Stimulated activated CD8-positive, alpha-beta memory T cell treated with anti-CD3 and anti-CD28 coated beads, Interleukin-12 subunit alpha, Interleukin-12 subunit beta, amount 100 ng/mL, for 24 hours (primary cell): ENCODE results near the gene GNAO1.
"Not testable (repeated sequence)": the region's sequence is repeated elsewhere in the genome, so short reads cannot be mapped to it uniquely, and the experiment has no call there.

Experiments
- DNase-seq: peaks from one replicate; pipeline ENCODE4 v3.0.0-alpha.2; 2020; ENCODE audit errors: extremely low read depth

Gene GNAO1

GRCh38 chr16:56389554-56389953 lies 198.3 kb downstream of the GNAO1 start:
- DNase-seq, result no peak

- not testable (repeated sequence) for DNase-seq
Observed at GRCh38 chr16:56396724-56397123, 205.4 kb downstream of the GNAO1 start.

- DNase-seq, result no peak
Observed at GRCh38 chr16:56399047-56399446, 207.8 kb downstream of the GNAO1 start.

GRCh38 chr16:56399486-56399885 lies 208.2 kb downstream of the GNAO1 start:
- no peak for DNase-seq

- DNase-seq, result no peak
Observed at GRCh38 chr16:56400458-56400857, 209.2 kb downstream of the GNAO1 start.

- no peak for DNase-seq
Observed at GRCh38 chr16:56401482-56401881, 210.2 kb downstream of the GNAO1 start.

- DNase-seq, result no peak
Observed at GRCh38 chr16:56405977-56406672, 214.8 kb downstream of the GNAO1 start.
